Thoracic aorta (tissue), 2 donors: Measurements from ENCODE around the gene KIAA0232. TPM values are rescaled to one million over a fixed set of nuclear protein-coding genes. Genes with fewer than 3 reads are reported as not detected.

ENCODE experiments used
- ATAC-seq: fragments of 150-250 bp; one replicate; pipeline ENCODE4 v1.8.0; 2017; ENCODE audit warnings: low read depth; ENCODE audit not compliant: insufficient number of reproducible peaks, low FRiP score
- DNase-seq: peaks from one replicate; pipeline ENCODE4 v3.0.0-alpha.2; 2020; ENCODE audit warnings: low spot score
- H3K27ac ChIP-seq, 2 donors: fragments of 200-600 bp; sonication (generic); 1 replicate in 1 of 2; 2 replicates in 1 of 2; pipeline ENCODE4 v1.5.1; 2016; ENCODE audit warnings: mild to moderate bottlenecking in 2 of 2, moderate library complexity in 2 of 2
- H3K27me3 ChIP-seq: fragments of 200-600 bp; sonication (generic); replicated peaks from 2 replicates; pipeline ENCODE4 v1.6.0; 2016; ENCODE audit warnings: mild to moderate bottlenecking; ENCODE audit not compliant: insufficient read depth
- H3K36me3 ChIP-seq: fragments of 200-600 bp; sonication (generic); one replicate; pipeline ENCODE4 v1.5.1; 2016
- H3K4me1 ChIP-seq, 2 donors: fragments of 200-600 bp; sonication (generic); 1 replicate in 1 of 2; 2 replicates in 1 of 2; pipeline versions ENCODE4 v1.5.1 to v1.6.0; 2016; ENCODE audit warnings: low read depth in 2 of 2, mild to moderate bottlenecking in 1 of 2; ENCODE audit not compliant: control insufficient read depth in 1 of 2
- H3K4me3 ChIP-seq: fragments of 200-600 bp; sonication (generic); 2 replicates; pipeline ENCODE4 v1.5.1; 2016; ENCODE audit warnings: mild to moderate bottlenecking
- H3K9me3 ChIP-seq: fragments of 200-600 bp; sonication (generic); 2 replicates; pipeline ENCODE4 v1.5.1; 2016
- total RNA-seq, 2 donors: library from RNA; depleted of rRNA; stranded (reverse); fragments of >200 nt; gene quantifications; one replicate each; pipeline versions ENCODE4 v1.1.0 to v1.2.3, GENCODE V29; 2016
- TF ChIP-seq, protein P1 (sequence below): fragments of 200-600 bp; sonication (generic); IDR thresholded peaks from one replicate; pipeline ENCODE4 v1.5.1; 2019; ENCODE audit warnings: antibody characterized with exemption

Gene KIAA0232
- total RNA-seq, 2 donors from 2014 or later, result 56.9 to 80.8 TPM

DNA sequence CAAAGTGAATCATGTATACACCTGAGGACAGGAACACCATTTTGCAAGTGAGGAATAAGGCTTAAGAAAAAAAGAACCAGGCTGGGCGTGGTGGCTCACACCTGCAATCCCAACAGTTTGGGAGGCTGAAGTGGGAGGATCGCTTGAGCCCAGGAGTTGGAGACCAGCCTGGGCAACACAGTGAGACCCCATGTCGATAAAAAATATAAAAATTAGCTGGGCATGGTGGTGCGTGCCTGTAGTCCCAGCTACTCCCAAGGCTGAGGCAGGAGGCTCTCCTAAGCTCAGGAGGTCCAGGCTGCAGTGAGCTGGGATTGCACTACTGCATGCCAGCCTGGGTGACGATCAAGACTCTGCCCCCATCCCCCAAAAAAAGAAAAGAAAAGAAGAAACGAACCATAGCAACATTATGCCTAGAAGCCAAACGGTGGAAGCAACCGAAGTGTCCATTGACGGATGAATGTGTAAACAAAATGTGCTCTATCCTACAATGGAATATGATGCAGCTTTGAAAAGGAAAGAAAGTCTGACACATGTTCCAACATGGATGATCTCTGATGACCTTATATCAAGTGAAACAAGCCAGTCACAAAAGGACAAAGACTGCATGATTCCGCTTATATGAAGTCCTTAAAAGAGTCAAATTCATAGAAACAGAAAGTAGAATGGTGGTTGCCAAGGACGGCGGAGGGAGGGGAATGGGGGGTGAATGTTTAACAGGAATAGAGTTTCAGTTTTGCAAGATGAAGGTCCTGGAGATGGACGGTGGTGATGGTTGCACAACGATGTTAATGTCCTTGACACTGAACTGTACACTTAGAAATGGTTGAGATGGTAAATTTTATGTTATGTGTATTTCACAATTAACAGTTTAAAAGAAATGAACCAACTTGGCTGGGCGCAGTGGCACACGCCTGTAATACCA, 8.6 kb upstream of the KIAA0232 start:
- Histone ChIP-seq H3K27ac (peak overlapping the region; percentile 70 to 85), H3K27me3 (no peaks in the 10 kb centered on the region)
- ATAC-seq, result no peak

DNA sequence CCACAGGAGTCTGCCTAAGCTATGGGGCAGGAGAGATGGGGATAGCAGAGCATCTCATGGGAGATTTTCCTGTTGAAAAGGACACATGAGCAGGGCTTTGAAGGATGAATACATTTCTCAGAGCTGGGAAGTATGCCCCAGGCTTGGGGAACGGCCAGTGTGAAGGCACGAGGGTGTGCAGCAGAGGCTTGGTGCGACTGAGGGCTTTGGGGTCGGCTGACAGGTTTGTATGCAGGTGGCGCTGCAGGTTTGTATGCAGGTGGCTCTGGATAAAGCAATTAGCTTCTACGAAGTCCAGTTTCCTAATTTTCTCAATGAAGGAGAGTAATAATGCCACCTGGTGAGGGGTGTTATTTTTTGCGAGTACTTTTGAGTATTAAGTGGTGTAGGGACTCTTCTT, 6.8 kb upstream of the KIAA0232 start:
- no peaks in the 10 kb centered on the region for H3K27me3 ChIP-seq
- peaks cover 7 to 42% of the 10 kb centered on the region in 2 donors for H3K4me1 ChIP-seq
- TF ChIP-seq, protein P1, sequence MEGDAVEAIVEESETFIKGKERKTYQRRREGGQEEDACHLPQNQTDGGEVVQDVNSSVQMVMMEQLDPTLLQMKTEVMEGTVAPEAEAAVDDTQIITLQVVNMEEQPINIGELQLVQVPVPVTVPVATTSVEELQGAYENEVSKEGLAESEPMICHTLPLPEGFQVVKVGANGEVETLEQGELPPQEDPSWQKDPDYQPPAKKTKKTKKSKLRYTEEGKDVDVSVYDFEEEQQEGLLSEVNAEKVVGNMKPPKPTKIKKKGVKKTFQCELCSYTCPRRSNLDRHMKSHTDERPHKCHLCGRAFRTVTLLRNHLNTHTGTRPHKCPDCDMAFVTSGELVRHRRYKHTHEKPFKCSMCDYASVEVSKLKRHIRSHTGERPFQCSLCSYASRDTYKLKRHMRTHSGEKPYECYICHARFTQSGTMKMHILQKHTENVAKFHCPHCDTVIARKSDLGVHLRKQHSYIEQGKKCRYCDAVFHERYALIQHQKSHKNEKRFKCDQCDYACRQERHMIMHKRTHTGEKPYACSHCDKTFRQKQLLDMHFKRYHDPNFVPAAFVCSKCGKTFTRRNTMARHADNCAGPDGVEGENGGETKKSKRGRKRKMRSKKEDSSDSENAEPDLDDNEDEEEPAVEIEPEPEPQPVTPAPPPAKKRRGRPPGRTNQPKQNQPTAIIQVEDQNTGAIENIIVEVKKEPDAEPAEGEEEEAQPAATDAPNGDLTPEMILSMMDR, result no peak
- no peak overlapping the region for H3K27ac ChIP-seq
- H3K36me3 ChIP-seq, result no peaks in the 10 kb centered on the region
- H3K4me3 ChIP-seq, result no peak overlapping the region
- no peaks in the 10 kb centered on the region for H3K9me3 ChIP-seq
- DNase-seq, result no peak
- no peak for ATAC-seq

More for the DNA sequence above, 8.6 kb upstream of the KIAA0232 start:
- TF ChIP-seq, protein P1, result no peak
- Histone ChIP-seq H3K4me1 (peaks cover 16 to 39% of the 10 kb centered on the region in 2 donors), H3K36me3 (no peaks in the 10 kb centered on the region), H3K9me3 (no peaks in the 10 kb centered on the region), H3K4me3 (no peak overlapping the region)
- DNase-seq, result no peak

DNA sequence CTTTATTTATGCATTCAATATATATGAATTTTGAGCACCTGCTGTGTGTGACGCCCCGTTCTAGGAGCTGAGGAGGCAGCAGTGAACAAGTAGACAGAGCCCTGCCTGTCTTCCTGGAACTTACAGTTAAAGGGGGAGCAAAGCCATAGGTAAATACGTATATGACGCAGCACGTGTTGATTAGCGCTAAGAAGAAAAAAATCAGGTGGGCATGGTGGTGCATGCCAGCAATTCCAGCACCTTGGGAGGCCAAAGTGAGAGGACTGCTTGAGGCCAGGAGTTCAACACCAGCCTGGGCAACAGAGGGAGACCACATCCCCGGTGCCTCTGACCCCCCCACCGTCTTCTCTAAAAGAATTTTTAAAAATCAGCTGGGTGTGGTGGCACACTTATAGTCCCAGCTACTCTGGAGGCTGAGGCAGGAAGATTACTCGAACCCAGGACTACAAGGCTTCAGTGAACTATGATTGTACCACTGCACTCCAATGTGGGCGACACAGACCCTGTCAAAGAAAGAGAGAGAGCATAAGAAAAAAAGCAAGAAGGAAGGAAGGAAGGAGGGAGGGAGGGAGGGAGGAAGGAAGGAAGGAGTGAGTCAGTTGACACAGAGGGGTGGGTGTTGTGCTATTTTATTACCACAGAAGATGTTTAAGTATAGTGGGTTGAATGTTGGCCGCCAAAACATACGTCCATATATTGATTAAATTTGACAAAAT, 5.4 kb upstream of the KIAA0232 start:
- ATAC-seq (no peak), DNase-seq (no peak)

DNA sequence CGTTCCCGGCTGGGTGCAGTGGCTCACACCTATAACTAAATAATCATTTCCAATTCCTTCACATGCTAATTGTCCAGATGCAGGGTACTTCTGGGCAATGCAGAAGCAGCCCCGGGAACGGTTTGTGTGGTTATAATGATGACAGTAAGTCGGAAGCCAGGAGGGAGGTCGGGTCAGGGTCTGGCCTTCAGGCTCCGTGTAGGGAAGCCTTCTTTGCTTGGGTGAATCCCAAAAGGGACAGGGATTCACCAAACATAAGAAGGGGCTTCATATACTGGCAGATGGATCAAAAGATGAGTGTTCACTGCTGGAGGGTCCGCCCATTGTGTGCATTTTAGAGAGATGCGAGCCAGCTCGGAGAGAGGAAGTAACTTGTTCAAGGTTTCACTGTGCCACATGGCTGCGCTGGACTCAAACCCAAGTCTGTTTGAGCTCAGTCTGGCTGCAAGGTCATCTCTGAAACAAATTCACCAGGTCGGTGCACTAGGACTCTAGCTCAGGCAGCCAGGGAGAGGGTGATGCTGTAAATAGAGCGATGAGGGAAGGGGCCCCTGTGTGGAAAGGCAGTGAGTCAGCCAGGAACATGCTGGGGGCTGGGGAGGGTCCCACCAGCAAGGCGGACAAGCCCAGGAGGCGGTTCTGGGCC, 4.8 kb upstream of the KIAA0232 start:
- Histone ChIP-seq H3K4me1 (peaks cover 0 to 37% of the 10 kb centered on the region in 2 donors), H3K27me3 (no peaks in the 10 kb centered on the region), H3K36me3 (no peaks in the 10 kb centered on the region), H3K4me3 (no peak overlapping the region), H3K9me3 (no peaks in the 10 kb centered on the region), H3K27ac (no peak overlapping the region)
- DNase-seq, result no peak
- no peak for ATAC-seq
- TF ChIP-seq, protein P1, result no peak

More for the DNA sequence above, 5.4 kb upstream of the KIAA0232 start:
- Histone ChIP-seq H3K27ac (no peak overlapping the region), H3K9me3 (no peaks in the 10 kb centered on the region), H3K27me3 (no peaks in the 10 kb centered on the region), H3K4me3 (no peak overlapping the region), H3K36me3 (no peaks in the 10 kb centered on the region), H3K4me1 (peaks cover 0 to 43% of the 10 kb centered on the region in 2 donors)
- TF ChIP-seq, protein P1, result no peak

DNA sequence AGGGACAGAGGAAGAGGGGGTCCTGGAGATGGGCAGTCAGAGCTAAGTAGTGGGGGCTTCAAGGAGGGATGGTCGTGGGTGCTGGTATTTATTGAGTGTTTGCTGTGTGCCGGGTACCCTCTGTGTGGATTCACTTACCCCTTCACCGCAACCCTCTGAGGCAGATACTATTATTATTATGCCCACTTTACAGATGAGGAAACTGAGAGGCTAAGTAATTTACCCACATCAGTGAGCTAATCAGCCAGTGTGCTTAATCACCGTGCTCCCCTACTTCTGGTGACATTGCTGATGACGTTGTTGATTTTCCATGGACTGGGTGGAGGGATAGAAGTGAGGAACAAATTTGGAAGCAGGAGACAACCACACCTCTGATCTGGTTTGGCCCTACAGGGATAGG, 4.1 kb upstream of the KIAA0232 start:
- ATAC-seq (no peak), DNase-seq (no peak)
- Histone ChIP-seq H3K4me1 (peaks cover 0 to 30% of the 10 kb centered on the region in 2 donors), H3K27me3 (no peaks in the 10 kb centered on the region), H3K4me3 (no peak overlapping the region), H3K9me3 (no peaks in the 10 kb centered on the region), H3K27ac (no peak overlapping the region), H3K36me3 (no peaks in the 10 kb centered on the region)
- TF ChIP-seq, protein P1, result no peak
